Neural progenitor cell (in vitro differentiated cells): ENCODE measurements around the gene SNX5.

Source experiments
- CTCF ChIP-seq: fragments of 200-600 bp; sonication (generic); IDR thresholded peaks from 2 replicates; pipeline ENCODE4 v1.5.1; 2017; ENCODE audit warnings: antibody characterized with exemption, mild to moderate bottlenecking
- EZH2 ChIP-seq: fragments of 200-600 bp; sonication (generic); IDR thresholded peaks from 2 replicates; pipeline ENCODE4 v1.6.1; 2017; ENCODE audit warnings: antibody characterized with exemption, mild to moderate bottlenecking, moderate library complexity
- EZH2phosphoT487 ChIP-seq: fragments of 200-600 bp; sonication (generic); IDR thresholded peaks from 2 replicates; pipeline ENCODE4 v1.6.1; 2017; ENCODE audit warnings: antibody characterized with exemption

DNA sequence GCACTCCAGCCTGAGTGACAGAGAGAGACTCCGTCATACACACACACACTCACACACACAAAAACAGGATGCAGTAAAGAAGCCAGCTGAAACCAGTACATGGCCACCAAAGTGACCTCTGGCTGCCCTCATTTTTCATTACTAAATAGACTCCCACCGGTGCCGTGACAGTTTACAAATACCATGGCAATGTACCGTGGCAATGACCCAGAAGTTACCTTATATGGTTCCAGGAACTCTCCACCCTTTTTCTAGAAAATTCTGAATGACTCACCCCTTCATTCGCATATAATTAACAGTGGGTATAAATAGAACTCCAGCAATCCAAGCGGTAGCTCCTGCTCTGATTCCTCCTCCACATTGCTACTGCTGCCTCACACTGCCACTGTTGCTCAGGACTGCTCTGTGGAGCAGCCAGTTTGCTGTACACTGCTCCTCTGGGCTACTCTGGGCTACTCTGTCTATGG, 57.7 kb downstream of the SNX5 start:
- TF ChIP-seq CTCF: no peak
- no peak for TF ChIP-seq EZH2
- no peak for TF ChIP-seq EZH2phosphoT487
